Measurements from ENCODE around the gene SLC25A10. TPM values are rescaled to one million over a fixed set of nuclear protein-coding genes. Genes with fewer than 3 reads are reported as not detected.

Gene SLC25A10
- total RNA-seq, 1 experiment from 2014 or later, result 30.9 TPM

DNA sequence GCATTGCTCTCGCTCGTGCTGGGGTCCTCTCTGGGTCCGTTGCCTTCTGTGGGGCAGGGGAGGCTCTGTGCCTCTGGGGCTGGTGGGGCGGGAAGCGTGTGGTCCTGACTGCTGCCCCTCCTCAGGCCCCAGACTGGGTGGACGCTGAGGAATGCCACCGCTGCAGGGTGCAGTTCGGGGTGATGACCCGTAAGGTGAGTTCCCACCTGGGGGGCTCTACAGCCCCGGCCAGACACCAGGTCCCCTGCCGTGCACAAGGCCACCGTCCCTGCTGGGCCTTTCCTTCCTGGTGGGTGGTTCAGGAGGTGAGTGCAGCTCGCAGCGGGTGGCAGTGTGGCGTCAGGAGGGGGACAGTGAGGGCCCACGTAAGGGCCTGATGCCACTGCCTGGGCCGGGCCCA, 21.5 kb upstream of the SLC25A10 start:
- H3K14ac ChIP-seq (ENCODE audit: insufficient read depth, low read length), result no peak overlapping the region
- no peak overlapping the region for H3K4ac ChIP-seq (ENCODE audit: low read depth, low read length)
- no peaks in the 10 kb centered on the region for H3K79me1 ChIP-seq (ENCODE audit: insufficient read depth, low read depth, low read length, poor library complexity, severe bottlenecking)
- no peak overlapping the region for H2BK20ac ChIP-seq (ENCODE audit: low read depth, low read length, poor library complexity, severe bottlenecking)
- no peak overlapping the region for H2BK15ac ChIP-seq (ENCODE audit: low read depth, low read length)
- H2BK5ac ChIP-seq (ENCODE audit: insufficient read length, low read length), result no peak overlapping the region
- H3K9me3 ChIP-seq (ENCODE audit: control insufficient read depth, low read depth, low read length), result no peaks in the 10 kb centered on the region
- no peaks in the 10 kb centered on the region for H3K23me2 ChIP-seq (ENCODE audit: insufficient read length, low read depth, low read length, poor library complexity, severe bottlenecking)
- H3K4me3 Mint-ChIP-seq, result no peak overlapping the region
- no CpG with 5 or more reads among the region's 17 CpGs for WGBS (ENCODE audit: extremely low coverage, insufficient read length, low lambda C conversion rate)
- no peaks in the 10 kb centered on the region for H4K20me1 ChIP-seq (ENCODE audit: control insufficient read depth, insufficient read depth, insufficient read length)
- no peak overlapping the region for H3K23ac ChIP-seq (ENCODE audit: insufficient read length, low read depth, low read length)
- H2BK12ac ChIP-seq (ENCODE audit: insufficient read length, low read depth, low read length), result no peak overlapping the region
- no peaks in the 10 kb centered on the region for H3K27me3 ChIP-seq (ENCODE audit: insufficient read depth, low read length)
- H3K4me1 Mint-ChIP-seq, result no peaks in the 10 kb centered on the region
- H3K9ac ChIP-seq (ENCODE audit: extremely low read depth, insufficient read length, low read length), result no peak overlapping the region
- no peak overlapping the region for H3K27ac Mint-ChIP-seq
- no peak overlapping the region for H2BK120ac ChIP-seq (ENCODE audit: low read depth, low read length, poor library complexity, severe bottlenecking)
- peaks cover 37 to 74% (median 65%) of the 10 kb centered on the region in 3 experiments for H3K36me3 Mint-ChIP-seq (ENCODE audit: insufficient read depth in 1 of 3, low read depth in 3 of 3)
- no peak overlapping the region for H3K27ac ChIP-seq (ENCODE audit: insufficient read length, low read depth, low read length)
- H4K8ac ChIP-seq (replicated peaks; ENCODE audit: insufficient read length, low read depth, low read length), result no peak overlapping the region
- H2AFZ ChIP-seq (ENCODE audit: low read length), result no peak overlapping the region
- peaks cover 2% of the 10 kb centered on the region; the same call in 1 of the 2 replicates for H3K79me2 ChIP-seq (ENCODE audit: insufficient read depth, low read length)
- H4K91ac ChIP-seq (ENCODE audit: insufficient read length, low read depth, low read length), result no peak overlapping the region
- no peak for TF ChIP-seq CTCF (conservative IDR thresholded peaks at IDR 0.05)
- H2AK5ac ChIP-seq (ENCODE audit: insufficient read length, low read length), result no peak overlapping the region
- no peak overlapping the region for H3T11ph ChIP-seq (ENCODE audit: low read length)
- H3K4me2 ChIP-seq (ENCODE audit: insufficient read depth, insufficient read length, low read length), result no peak overlapping the region
- DNase-seq, result no peak
- H3K56ac ChIP-seq (ENCODE audit: insufficient read length, low read depth, low read length), result no peak overlapping the region
- H3K27me3 Mint-ChIP-seq (ENCODE audit: low read depth), result no peaks in the 10 kb centered on the region
- H3K18ac ChIP-seq (ENCODE audit: insufficient read length, low read depth, low read length), result no peak overlapping the region
- H4K5ac ChIP-seq (ENCODE audit: insufficient read length, low read depth, low read length), result no peak overlapping the region
- no peaks in the 10 kb centered on the region for H3K4me1 ChIP-seq (ENCODE audit: insufficient read depth, low read length)
- H3K9me3 Mint-ChIP-seq, result no peaks in the 10 kb centered on the region
